DMS153 treated with DMSO at 0.1 percent for 48 hours (cell line): ENCODE data around the gene RFTN2.
A peak's percentile ranks its signal among the peaks of the same experiment; 100 is the strongest.
"Not testable (repeated sequence)": the region's sequence is repeated elsewhere in the genome, so short reads cannot be mapped to it uniquely, and the experiment has no call there.

Experiments used
- DNase-seq: peaks from one replicate; lab custom pipeline; 2025; ENCODE audit not compliant: unreplicated experiment; lab: John Stamatoyannopoulos, UW

The RFTN2 gene, protein sequence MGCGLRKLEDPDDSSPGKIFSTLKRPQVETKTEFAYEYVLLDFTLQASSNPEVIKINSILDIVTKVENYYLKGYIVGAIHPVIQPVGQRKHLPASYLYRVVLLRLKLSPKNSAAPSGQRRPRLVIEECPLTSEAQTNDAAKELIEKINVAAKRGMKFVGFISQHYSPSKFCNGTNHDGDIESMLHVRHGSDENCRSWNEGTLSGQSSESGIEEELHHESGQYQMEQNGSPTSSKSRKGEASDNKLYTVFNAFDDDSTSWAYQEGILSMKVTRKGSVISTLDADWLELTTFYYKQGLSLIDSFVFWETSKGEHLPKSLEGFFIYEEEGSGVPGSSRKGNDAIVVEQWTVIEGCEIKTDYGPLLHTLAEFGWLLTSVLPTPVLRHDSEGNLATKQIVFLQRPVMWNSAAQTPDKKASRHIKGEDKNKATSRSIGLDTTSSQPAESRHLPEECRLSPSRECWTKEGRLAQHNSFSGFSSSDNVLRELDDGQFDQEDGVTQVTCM

DNA sequence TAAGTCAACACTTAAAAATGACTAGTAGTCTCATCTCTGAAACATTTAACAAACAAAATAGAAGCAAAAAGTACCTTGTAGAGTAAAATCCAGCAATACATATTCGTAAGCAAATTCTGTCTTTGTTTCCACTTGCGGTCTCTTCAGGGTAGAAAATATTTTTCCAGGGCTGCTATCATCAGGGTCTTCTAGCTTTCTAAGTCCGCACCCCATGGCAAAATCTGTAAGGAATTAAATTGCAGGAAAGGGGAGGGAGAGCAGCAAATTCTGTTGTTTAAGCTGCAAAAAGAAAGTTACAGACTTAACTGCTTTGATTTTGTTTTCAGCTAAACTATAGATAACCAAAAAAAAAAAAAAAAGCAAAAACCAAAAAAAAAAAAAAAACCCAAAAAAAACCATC lies at the start of gene RFTN2:
TSS of gene RFTN2 (minus strand) at position 342 of the 400 bp plus-strand sequence. CDS start at position 213, 129 bp downstream.
- DNase-seq = no peak

GRCh38 chr2:197717863-197718262 lies 42.5 kb upstream of the RFTN2 start:
- no peak for DNase-seq

- DNase-seq = no peak
These were observed 37.9 kb upstream of the RFTN2 start for GRCh38 chr2:197713271-197713670.

GRCh38 chr2:197711578-197711977 lies 36.2 kb upstream of the RFTN2 start:
- no peak for DNase-seq

- DNase-seq = no peak
These were observed 35.1 kb upstream of the RFTN2 start for GRCh38 chr2:197710424-197711042.

GRCh38 chr2:197709140-197709539 lies 33.8 kb upstream of the RFTN2 start:
- not testable (repeated sequence) for DNase-seq

DNA sequence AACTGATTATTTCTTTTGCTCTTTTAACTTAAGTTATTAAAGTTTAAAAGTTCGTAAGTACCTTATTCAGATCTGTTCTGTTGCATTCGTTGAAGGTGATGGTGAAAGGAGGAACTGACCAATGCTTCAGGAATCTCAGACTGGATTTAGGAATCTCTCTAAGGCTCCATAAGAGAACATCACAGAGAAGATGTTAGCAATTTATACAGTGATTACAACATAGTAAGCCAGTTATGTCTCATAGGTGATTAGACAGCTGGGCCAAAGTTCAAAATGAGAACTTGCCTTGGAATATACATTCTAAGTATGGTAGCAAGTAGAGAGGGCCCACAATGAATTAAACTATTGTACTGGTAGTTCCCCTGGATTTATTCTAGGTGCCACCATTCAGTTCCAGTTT lies 32.9 kb upstream of the RFTN2 start:
- no peak for DNase-seq

DNA sequence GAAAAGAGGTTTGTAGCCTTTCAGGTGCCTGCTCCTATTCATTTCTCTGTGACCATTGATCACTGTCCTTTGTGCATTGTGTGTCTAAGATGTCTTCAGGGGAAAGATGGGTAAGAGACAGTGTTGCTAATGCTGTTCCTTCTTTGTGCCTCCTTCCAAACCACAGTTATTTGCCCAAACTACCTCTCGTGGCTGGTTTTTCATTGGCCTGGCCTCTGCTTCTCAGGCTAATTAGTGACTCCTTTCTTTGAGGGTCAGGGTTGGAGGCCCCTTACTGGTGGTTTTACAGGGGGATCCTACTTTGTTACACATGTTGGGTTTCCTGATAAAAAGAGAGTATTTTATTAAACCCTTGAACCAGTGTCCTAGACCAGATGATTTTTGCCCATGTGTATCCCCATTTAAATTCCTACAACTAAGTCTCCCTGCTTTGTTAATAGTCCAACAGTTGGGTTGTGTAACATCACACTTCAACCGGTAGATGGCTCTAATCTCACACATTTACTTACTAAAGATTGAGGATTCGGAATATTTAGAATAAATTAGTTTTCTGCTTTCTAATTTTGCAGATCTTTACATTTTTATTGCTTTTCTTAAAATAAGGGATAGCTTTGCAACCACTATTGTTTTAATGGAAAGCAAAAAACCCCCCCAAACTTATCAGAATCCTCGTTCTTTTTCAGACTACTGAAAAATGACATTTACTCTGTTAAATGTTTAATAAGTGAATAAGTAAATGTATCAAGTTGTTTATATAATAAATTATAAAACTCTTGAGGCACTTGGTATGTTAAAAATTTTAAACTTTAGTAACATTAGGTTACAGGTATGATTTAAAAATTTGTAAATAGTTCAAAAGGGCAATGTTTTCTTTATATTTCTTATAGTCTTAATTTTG lies 32.2 kb upstream of the RFTN2 start:
- DNase-seq = no peak

DNA sequence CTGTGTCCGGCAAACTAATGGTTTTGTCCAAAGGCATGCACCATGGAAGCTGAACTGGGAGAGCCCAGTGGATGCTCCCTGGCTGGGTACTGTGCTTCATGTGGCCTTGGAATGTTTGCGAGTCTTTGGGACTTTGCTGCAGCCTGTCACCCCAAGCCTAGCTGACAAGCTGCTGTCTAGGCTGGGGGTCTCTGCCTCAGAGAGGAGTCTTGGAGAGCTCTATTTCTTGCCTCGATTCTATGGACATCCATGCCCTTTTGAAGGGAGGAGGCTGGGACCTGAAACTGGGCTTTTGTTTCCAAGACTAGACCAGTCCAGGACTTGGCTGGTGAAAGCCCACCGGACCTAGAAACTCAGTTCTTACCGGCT lies 31.4 kb upstream of the RFTN2 start:
- no peak for DNase-seq

GRCh38 chr2:197705912-197706838 lies 30.8 kb upstream of the RFTN2 start:
- DNase-seq = no peak

DNA sequence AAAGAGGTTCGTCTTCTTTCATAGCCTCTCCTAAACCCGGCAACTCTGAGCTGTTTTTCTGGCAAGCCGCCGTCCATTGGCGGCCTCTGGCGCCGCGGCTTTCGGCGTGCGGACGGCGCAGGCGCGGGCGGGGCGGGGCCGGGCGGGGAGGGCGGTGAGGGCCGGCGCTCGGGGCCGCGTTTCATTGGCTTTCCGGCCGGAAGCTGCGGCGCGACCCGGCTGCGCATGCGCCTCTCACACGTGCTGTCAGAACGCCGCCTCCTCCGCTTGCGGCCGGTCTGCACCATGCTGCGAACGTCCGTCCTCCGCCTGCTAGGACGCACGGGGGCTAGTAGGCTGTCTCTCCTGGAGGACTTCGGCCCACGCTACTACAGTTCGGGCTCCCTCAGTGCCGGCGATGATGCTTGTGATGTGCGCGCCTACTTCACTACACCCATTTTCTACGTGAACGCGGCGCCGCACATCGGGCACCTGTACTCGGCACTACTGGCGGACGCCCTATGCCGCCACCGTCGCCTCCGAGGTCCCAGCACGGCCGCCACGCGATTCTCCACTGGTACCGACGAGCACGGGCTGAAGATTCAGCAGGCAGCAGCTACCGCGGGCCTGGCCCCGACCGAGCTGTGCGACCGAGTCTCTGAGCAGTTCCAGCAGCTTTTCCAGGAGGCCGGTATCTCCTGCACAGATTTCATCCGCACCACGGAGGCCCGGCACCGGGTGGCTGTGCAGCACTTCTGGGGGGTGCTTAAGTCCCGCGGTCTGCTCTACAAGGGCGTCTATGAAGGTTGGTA lies 29.9 kb upstream of the RFTN2 start, which contains the start of gene MARS2:
TSS of gene MARS2 (plus strand) at position 249 of the 791 bp plus-strand sequence. CDS start at position 286, 37 bp downstream.
- peak; percentile 88 for DNase-seq

- no peak for DNase-seq
These were observed 29.2 kb upstream of the RFTN2 start for GRCh38 chr2:197704434-197705120.

DNA sequence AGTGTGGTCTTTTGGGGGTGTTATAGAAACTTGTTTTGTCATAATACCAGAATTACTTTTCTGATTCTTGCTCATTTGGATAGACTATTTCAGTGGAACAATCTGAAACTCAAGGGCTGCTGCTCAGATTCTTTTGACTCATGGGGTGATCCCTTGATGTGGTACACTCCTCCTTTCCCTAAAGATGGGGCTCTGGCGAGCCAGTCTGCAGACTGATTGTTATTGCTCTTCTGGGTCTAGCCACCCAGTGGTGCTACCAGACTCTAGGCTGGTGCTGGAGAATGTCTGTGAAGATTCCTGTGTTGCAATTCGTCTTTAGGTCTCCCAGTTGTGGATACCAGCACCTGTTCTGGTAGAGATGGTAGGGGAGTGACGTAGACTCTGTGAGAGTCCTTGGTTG lies 25.6 kb upstream of the RFTN2 start:
- no peak for DNase-seq

GRCh38 chr2:197699724-197700123 lies 24.3 kb upstream of the RFTN2 start:
- not testable (repeated sequence) for DNase-seq

DNA sequence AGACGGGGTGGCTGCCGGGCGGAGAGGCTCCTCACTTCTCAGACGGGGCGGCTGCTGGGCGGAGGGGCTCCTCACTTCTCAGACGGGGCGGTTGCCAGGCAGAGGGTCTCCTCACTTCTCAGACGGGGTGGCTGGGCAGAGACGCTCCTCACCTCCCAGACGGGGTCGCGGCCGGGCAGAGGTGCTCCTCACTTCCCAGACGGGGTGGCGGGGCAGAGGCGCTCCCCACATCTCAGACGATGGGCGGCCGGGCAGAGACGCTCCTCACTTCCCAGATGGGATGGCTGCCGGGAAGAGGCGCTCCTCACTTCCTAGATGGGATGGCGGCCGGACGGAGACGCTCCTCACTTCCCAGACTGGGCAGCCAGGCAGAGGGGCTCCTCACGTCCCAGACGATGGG lies 21.2 kb upstream of the RFTN2 start:
- DNase-seq = not testable (repeated sequence)

- DNase-seq = not testable (repeated sequence)
These were observed 20.6 kb upstream of the RFTN2 start for GRCh38 chr2:197695971-197696370.

DNA sequence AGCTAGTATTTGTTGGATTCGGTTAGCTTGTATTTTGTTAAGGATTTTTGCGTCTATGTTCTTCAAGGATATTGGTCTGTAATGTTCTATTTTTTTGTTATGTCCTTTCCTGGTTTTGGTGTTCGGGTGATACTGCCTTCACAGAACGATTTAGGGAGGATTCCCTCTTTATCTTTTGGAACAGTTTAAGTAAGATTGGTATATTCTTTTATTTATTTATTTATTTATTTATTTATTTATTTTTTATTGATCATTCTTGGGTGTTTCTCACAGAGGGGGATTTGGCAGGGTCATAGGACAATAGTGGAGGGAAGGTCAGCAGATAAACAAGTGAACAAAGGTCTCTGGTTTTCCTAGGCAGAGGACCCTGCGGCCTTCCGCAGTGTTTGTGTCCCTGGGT lies 19.8 kb upstream of the RFTN2 start:
- not testable (repeated sequence) for DNase-seq

DNA sequence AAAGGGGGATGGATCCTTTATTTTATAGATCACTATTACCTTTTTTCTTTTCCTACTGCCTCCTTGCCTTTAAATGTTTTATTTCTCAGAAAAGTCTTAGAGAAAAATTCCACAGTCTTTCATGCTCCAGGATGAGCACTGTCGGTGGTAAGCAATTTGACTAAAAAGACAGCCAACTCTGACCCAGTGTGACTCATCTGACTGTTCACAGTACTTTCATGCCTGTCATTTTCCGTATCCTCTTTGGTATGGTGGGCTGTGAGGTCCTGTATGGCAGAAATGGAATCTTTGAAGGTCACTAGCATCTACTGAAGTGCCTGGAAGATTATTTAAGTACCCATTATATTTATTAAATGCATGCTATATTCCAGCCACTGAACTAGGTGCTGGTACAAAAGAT lies 2.1 kb upstream of the RFTN2 start:
- DNase-seq = no peak

DNA sequence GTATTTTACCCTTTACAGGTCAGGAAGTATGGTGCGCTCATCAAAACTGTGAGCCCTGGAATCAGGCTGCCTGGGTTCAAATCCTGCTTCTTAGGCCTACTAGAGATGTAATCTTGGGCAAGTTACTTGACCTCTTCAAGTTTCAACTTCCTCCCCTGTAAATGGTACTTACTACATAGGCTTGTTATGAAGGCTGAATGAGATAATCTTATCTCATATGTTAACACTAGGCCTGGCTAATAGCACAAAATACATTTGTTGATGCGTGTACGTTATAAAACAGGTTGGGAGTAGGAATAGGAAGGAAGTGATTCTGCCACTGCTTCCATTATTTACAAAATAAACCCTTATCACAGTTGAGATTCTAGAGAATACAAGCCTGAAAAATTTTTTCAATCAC lies 1.7 kb upstream of the RFTN2 start:
- no peak for DNase-seq
